Measurements from ENCODE around the gene TRAP1.
"Not testable (repeated sequence)": the region's sequence is repeated elsewhere in the genome, so short reads cannot be mapped to it uniquely, and the experiment has no call there.

Gene TRAP1

DNA sequence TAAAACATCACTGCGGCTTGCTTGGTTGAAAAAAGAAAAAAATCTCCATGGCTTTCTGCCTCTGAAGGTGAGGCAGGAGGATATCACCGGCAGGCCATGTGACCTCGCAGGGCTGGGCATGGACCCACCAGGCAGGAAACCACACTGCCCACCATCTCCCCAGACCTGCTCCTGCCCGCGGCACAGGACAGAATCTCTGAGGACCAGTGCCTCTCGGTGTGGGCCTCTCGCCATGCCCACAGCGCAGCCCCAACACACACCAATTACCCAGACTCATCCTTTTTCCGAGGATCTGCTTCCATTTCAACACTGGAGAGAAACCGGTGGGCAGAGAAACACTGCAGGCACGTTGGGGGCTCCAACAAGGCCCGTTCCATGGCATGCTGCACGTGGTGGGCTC is 46.6 kb downstream of the TRAP1 start:
- no peak for DNase-seq

DNA sequence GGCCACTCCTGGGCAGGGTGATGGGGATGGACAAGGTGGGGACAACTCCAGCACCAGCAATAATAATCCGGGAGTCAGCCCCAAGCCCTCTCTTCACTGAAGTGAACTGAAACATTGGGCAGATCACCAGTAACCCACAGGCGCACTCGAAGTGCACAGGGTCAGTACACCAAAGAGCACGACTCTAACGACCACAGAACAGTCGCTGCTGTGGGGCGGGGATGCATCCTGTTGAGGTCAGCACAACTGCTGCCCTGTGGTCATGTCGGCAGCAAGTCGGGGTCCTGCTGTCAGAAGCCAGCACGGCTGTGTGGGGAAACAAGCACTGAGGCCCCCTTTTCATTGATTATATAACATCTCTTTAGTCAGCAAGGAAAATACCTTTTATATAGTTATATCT is 48.2 kb downstream of the TRAP1 start:
- DNase-seq = no peak

DNA sequence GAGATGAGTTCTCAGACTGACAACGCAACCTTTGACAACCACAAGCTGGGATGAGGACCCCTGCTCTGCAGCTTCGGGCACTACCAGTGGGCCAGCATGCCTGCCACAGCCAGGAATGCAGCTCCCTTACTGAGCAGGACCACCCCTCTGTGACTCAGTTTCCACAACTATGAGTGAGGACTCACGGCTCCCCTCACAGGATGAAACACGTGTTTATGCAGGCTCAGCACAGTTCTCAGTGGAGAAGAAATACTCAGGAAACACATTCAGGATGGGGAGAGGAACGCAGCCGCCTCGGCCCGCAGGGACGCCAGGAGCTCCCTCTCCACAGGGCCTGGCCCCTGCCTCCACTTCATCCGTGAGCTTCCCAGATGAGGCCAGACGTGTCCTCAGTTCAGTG is 48.7 kb downstream of the TRAP1 start:
- no peak for DNase-seq

DNA sequence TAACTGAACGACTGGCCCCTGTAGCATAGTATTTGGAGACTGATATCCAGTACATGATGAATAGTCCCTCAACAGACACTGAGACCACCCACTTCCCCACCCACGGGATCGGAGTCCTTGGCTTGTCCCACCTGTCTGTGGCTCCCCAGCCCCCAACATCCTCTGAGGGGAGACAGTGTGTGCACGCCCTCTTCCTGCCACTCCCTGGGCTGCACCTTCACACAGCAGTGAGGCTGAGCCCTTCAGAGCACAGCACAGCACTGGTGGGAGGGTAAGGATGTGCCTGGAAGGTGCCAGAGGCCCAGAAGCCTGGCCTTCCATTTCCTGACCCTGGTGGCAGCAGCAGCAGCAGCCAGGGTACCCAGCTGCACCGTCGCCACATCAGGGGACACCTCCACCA is 51.8 kb downstream of the TRAP1 start:
- no peak for DNase-seq

DNA sequence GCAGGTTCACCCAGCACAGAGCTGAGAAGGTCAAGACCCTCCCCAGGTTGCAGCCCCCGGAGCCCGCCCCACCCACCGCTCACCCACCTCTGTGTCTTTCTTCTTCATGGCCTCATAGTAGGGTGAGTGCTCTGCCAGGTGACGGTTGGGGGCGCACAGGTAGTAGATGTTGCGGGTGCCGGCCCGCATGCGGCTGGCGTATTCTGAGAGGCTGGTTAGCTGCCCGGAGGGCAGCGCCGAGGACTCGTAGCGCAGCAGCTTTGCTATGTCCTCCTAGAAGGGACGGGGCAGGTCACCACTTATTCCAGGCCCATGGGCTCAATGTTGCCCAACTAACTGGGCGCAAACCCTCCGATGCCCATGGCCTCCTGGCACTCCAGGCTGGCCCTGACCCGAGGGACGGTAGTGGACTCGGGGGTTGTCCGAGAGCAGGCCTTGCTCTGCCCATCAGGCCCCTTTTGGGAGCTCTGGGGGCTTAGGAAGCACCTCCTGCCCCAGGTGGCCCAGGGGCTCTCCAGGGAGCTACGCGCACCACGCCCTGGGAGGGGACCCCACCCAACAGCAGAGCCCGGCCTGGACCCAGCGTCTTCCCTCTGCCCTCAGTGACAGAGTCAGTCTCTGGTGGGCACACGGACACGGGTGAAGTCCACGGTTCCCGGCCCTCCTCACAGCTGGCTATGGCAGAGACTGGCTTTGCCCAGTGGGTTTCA is 53.0 kb downstream of the TRAP1 start:
- no peak for DNase-seq

DNA sequence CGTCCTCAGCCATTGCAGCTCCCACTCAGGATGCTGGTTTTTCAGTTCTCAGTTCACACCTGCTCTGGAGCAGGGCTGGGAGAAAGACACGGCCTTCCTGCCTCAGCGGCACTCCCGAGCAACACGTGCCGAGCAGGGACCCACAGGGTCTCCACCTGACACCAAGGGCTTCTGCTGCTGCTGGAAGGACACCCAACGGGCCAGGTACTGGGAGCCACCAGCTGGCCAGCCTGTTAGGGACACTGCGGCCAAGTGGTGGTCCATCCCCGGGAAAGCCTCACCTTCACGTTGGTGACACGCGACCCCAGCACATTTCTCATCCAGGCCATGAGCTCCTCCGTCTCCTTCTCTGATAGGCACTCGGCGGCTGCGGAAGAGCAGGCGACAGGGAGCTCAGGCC is 54.7 kb downstream of the TRAP1 start:
- no peak for DNase-seq

DNA sequence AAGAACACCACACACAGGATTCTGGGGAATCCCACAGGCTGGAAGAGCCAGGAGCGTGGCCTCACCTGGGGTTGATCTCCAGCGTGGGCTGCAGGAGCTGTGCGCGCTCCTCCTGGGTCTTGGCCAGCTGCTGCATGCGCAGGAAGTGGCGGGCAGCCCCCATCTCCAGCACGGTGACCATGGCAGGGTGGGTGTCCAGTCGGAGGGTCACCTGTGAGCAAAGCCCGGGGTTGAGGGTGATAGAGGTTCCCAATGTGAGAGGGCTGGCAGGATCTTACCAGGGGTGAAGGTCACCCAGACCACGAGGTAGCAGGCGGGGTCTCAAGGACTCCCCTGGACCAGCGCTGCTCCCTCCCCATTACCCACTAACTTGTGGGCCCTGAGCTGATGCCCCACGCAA is 55.4 kb downstream of the TRAP1 start:
- DNase-seq = no peak

DNA sequence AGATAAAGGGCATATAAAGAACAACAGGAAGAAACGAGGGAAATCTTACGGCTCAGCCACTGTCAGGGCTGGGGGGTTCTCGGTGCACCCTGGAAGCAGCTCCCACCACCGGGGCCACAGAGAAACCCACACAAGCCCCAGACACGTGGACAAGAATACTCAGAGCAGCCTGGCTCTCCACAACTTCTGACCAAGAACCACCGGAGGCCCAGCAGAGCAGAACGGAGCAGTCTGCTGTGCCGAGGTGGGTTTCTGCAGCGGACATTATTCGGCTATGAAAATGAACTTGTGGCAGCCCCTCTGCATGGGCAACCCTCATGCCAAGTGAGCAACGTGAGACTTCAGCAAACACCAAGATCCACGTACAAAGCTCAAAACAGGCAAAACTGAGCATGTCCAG is 56.0 kb downstream of the TRAP1 start:
- no peak for DNase-seq

DNA sequence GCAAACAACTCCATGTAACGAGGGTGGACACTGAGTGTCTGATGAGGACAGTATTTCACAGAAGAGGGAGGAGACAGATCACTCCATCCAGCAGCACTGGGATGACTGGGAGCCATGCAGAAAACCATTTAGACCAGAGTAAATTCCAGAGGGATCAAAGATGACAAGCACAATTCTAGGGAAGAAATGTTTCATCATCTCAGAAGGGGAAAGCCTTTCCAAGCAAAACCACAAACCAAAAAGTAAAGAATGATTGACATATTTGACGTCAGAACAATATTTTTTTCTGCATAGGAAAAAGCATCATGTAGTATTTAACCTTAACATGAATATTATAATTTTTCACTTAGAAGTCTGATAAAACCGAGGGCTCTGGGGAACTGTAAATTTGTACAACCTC is 58.1 kb downstream of the TRAP1 start:
- no peak for DNase-seq

DNA sequence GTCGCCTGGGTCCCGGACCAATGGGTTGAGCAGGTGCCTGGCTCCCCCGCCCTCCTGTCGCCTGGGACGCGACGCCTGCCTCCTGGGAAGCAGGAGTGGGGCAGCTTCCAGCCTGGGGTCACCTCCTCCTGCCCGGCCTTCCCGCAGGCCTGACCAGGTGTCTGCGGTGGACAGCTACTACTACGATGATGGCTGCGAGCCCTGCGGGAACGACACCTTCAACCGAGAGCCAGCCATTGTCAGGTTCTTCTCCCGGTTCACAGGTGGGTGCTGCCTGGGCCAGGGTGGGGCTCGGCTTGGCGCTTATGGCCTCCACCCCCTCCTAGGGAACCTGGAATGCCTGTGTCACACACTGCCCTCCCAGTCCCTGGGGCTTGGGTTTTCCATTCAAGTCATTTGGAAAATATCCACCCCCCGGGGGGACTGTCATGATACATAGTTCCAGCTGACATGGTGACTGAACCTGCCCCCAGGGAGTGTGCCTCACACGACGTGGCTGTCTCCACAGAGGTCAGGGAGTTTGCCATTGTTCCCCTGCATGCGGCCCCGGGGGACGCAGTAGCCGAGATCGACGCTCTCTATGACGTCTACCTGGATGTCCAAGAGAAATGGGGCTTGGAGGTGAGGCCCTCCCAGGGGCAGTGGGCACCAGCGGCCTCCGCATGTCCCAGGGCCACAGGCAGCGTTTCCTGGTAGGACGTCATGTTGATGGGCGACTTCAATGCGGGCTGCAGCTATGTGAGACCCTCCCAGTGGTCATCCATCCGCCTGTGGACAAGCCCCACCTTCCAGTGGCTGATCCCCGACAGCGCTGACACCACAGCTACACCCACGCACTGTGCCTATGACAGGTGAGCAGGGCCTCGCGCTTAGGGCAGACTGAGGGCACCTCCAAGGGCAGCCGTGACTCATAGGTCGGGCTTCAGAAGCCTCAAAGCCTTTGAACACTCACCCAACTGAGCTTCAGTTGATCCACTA is 60.5 kb downstream of the TRAP1 start:
- no peak for DNase-seq

DNA sequence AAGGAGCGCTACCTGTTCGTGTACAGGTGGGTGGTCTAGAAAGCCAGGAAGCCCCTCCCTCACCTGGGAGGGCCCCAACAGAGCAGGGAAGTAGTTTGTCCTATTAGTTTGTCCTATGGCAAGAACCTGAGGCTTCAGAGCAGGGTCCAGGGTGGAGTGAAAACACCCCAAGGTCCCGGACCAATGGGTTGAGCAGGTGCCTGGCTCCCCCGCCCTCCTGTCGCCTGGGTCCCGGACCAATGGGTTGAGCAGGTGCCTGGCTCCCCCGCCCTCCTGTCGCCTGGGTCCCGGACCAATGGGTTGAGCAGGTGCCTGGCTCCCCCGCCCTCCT is 61.2 kb downstream of the TRAP1 start:
- DNase-seq = not testable (repeated sequence)

DNA sequence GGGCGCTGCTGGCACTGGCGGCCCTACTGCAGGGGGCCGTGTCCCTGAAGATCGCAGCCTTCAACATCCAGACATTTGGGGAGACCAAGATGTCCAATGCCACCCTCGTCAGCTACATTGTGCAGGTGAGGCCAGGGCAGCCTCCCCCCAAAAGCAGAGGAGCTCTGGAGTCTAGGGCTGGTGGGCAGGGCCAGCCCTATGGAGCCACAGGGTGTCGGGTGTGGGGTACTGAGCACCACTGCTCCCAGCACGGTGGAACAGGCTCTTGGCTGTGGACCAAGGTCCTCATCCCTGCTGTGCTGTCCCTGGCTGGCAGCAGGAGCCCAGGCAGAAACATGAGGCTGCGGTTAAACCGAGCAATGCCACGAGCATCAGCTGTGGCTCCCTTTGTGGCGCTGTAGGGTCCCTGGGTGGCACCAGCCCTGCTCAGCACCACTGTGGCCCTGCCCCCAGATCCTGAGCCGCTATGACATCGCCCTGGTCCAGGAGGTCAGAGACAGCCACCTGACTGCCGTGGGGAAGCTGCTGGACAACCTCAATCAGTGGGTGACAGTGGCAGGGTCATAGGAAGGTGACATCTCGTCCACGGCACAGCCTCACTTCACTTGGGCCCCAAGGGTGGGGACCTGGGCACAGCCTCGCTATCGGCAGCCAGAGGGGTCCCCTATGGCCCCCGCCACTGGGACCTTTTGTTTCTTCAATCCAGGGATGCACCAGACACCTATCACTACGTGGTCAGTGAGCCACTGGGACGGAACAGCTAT is 61.7 kb downstream of the TRAP1 start:
- DNase-seq = no peak

DNA sequence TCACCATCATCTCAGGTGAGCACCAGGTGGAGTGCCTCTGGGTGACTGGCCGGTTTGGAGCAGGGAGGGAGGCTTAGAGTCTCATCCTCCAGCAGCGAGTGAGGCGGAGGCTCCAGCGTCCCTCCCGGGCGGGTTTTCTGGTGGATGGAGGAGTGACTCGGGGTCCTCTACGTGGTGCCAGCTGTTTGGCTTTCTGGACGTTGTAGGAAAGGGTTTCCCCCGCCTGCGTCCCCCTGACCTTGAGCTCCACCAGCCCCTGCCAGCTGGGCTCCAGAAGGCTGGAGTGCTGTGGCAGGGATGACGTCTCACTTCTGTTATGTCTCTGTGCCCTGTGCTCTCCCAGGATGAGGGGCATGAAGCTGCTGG is 62.3 kb downstream of the TRAP1 start:
- DNase-seq = no peak

DNA sequence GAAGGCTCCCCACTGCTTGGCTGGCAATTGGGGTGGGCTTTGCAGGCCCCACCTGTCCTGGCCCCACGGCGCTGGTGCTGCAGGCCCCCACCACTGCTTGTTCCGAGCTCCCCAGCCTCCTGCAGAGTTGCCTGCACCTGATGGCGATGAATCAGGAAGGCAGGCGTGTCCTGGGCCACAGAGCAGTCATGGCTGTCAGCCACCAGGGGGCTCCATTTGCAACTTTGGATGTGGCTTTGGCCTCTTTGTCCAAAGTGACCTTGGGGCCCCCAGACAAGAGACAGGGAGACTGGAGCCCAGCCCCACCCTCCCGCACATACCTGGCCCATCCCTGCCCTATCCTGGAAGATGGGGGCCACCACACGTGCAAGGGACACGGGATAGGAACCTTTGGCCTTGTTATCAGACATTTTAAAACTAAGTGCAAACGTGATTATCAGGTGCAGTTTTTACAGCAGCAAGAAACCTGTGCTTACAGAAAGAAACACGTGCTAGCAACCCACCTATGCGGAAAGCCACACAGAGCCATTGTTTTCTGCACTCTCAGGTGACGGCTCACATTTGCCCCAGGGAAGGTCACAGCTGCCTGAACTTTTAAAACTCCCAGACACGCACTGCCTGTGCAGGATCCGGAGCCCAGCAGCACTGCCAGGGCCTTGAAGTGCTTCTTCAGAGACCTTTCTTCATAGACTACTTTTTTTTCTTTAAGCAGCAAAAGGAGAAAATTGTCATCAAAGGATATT is 62.9 kb downstream of the TRAP1 start, which contains the start of gene DNASE1:
DNASE1 (plus strand) TSS at position 443 of the 743 bp plus-strand sequence. CDS start 683 bp downstream, outside the sequence.
- no peak for DNase-seq

DNA sequence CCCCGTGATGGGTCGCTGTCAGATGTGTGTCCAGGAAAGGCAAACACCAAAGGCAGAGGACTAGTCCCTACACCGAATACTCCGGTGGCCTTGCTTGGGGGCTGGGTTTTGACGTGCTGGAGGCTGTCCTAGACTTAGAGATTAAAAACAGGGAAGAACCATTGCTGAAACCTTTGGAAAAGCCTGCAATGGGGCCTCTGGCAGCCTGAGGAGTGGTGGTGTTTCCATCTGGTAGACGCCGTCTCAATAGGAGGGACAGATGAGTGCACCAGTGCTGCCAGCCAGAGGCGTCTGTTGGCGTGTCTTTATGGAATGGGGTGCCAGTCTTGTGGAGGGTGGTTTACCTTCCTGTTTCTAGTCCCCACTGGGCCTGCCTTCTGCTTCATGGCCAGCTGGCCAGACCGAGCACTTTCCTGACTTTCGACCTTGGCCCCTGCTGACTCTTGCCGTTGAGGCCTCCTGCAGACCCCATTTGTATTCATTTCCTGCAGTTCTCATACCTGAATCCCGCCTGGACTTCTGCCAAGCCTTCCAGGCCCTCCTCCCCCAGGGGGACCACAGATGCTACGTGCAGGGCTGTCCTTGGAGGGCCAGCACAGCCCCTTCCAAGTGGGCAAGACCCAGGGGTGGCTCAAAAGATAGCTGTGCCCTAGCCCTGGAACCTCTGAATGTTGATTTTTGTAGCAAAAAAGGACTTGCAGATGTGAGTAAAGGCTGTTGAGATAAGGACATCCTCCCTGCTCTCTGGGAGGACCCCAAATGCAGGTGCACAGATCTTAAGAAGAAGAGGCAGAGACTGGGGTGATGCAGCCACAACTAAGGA is 64.7 kb downstream of the TRAP1 start:
- no peak for DNase-seq

DNA sequence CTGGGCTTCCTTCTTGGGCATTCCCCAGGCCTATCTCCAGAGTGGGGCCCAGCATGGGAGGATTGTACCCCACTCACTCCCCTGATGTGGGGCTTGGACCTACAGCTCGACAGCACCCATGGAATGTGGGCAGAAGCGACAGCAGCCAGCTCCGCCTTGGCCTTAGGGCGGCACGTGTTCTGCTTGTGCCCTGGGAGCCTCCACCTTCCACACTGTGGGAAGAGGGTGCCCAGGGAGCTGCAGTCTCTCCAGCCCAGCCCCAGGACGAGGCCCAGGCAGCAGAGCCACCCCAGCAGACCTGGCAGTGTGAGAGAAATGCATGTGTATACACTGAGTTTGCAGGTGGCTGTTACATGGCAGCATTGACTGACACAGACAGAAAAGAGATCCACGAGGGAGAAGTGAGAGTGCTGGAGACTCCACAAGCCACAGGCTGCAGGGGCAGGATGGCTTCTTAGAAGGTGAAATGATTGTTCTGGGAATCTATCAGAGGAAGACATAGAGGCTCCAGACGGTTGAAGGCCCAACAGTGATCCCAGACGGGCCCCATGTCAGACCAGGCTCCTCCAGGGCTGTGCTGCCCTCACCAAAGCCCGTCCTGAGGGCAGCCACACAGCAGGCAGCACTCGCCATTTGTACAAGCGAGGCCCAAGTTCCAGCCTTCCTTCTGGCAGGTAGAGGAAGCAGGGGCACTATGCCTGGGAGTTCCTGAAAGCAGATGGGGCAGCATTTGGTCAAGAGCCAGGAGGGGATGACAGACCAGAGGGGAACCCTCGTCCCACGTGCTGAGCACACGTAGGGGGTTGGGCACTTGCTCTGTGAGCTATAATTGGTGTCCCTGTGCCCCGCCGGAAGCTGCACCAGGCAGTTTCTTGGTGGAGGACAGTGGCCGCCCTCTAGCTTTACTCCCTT is 65.6 kb downstream of the TRAP1 start:
- DNase-seq = no peak

DNA sequence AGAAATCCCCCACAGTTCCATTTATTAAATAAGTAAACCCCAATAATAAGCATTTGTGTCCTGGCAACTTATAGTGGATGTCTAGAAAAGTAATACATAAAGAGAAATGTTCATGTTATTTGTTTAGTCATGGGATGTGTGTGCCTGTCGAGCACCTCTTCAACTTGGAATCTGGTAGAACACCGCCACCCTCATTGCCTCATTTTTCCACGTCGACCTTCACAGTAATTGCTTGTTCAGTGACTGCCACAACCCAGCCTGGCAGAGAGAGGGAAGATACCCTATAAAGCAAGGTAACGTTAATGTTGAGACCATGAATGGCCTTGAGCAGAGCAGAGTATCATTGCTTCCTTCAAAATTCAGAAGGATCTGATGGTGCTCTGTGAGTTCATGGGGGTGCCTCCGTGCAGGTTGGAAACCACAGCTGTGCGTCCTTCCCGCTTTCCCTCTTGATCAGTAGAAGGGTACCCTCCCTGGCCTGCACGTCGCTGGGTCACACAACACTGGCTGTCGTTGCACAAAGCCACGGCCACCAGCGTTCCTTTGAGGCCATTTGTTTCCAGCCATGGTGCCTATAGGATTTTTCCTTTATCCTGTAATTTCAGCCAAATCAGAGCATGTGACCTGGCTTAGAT is 66.6 kb downstream of the TRAP1 start:
- DNase-seq = no peak

DNA sequence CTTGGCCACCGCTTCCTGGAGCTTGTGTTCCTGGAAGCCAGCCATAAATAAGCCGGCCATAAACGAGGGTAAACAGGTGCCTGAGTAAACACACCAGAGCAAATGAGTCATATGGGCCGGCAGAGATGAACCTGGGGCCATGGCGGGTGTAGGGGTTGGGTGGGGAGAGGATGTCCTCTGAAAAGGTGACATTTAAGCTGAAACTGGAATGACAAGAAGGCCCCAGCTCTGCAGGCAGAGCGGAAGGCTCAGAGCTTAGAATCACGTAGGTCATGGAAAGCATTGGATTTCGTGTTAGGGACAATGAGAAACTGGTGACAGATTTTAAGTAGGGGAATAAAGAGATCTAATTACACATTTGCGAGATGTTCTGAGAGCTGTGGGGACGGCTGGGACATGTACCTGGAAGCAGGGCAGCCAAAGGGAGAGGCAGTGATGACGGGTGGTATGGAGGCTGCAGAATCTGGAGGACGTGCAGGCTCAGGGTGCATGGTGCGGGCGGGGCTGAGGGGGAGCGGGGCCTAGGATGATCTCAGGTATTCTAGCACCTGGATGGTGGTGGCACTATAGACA is 70.9 kb downstream of the TRAP1 start:
- no peak for DNase-seq

DNA sequence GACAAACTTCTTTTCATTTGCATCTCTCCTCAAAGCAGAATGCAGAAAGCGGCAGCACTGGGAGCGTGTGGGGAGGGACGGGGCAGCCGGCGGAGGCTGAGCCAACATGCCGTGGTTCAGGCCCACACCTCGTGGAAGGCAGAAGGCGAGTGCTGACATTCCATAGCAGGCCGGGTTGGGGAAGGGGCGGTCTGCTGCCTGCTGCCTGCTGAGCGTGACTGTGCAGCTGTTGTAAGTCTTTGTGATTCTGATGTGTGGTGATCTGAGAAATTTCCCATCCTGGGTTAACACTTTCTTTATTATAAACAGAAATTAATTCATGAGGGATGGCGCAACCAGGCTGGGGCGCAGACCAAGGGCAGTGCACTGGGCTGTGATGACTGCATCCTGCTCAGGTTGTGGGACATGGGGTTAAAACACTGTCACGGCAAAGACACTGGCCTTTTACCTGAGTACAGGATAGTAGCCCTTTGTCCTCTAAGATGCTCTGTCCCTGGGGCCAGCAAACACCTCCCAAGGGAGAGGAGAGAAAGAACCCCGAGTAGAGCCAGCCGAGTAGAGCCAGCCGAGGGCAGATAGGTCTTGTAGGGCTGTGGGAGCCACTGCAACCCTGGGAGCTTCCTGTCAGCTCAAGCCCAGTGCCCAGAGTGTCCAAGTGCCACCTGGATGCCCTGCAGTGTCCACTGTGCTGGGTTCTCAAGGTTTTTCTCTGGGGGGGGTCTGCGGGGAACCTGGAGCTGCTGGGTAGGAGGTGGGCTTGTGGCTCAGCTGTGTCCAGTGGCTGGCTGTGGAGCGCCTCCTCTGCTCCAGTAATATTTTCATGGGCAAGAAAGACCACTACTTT is 71.6 kb downstream of the TRAP1 start:
- DNase-seq = no peak
